GM13977 (cell line): ENCODE results near the gene PLEK2.

Experiments used
- DNase-seq: peaks from one replicate; pipeline ENCODE4 v3.0.0; 2012; ENCODE audit warnings: low spot score
- in situ Hi-C: fragments of 300-500 bp; cut with MboI; formaldehyde crosslinking; loops from one replicate; pipeline ENCODE4 v1.12.0; 2022; ENCODE audit warnings: low sequenced_read_pairs, low pct_unique_long_range_greater_than_20kb, mixed read lengths, inconsistent platforms; ENCODE audit not compliant: unreplicated experiment
- TF ChIP-seq, protein P1 (sequence below): IDR thresholded peaks from 2 replicates; pipeline ENCODE4 v1.5.1; 2012; ENCODE audit warnings: mild to moderate bottlenecking, control low read depth; ENCODE audit not compliant: insufficient read depth; ENCODE audit errors: extremely low read depth, missing control alignments

The PLEK2 gene

GRCh38 chr14:67392123-67392522, 19.8 kb downstream of the PLEK2 start:
- DNase-seq, result no peak
- TF ChIP-seq, protein P1, sequence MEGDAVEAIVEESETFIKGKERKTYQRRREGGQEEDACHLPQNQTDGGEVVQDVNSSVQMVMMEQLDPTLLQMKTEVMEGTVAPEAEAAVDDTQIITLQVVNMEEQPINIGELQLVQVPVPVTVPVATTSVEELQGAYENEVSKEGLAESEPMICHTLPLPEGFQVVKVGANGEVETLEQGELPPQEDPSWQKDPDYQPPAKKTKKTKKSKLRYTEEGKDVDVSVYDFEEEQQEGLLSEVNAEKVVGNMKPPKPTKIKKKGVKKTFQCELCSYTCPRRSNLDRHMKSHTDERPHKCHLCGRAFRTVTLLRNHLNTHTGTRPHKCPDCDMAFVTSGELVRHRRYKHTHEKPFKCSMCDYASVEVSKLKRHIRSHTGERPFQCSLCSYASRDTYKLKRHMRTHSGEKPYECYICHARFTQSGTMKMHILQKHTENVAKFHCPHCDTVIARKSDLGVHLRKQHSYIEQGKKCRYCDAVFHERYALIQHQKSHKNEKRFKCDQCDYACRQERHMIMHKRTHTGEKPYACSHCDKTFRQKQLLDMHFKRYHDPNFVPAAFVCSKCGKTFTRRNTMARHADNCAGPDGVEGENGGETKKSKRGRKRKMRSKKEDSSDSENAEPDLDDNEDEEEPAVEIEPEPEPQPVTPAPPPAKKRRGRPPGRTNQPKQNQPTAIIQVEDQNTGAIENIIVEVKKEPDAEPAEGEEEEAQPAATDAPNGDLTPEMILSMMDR, result no peak
- in situ Hi-C loops, result no loop called here

DNA sequence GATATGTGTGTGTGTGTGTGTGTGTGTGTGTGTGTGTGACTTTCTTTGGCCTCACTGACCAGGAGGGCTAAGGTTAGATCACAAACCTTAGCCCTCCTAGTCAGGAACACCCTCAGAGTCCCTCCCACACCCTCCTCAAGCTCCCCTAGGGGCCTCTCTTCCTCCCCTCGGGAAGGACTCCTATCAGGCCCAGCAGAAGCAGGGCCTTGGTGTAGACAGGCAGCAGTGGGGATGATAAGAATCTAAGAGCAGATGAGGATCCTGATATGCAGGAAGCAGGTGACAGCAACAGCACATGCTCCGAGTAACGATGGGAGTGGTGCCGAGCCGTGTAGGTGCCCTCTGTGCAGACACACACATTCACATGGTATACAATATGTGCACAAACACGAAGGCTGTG, 20.7 kb downstream of the PLEK2 start:
- DNase-seq, result no peak
- in situ Hi-C loops, result no loop called here
- TF ChIP-seq, protein P1, result no peak

DNA sequence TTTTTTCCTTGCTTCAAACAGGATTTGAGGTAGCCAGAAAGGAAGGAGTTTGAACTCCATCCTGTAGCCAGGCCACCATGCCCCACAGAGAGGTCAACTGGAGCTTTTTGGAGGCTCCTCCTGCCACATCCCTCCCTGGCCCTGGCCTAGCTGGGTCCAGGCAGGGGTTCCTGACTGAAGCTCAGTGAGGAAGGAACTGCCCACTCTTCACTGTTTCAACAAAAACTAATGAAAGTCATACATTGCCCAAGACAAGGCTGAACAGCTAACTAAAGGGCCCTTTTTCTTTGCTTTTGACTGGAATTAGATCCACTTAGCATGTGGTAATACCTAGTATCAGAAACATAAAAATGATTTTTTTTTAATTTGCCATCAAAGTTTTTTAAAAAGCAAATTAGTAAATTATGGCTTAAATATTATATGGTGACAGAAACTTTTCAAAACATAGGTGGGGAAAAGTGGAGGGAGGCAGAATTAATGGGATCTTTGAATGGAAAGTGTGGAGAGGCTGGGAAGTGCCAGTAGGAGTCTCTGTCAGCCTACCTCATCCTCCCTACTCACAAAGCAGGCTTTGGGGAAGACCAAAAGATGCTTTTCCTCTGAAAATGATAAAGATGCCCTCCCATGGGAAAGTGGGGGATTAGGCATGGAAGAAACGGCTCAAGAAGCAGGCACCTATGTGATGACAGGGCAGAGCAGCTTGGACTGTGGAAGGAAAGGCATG, 22.0 kb downstream of the PLEK2 start:
- TF ChIP-seq, protein P1, result no peak
- in situ Hi-C loops, result no loop called here
- DNase-seq, result no peak

DNA sequence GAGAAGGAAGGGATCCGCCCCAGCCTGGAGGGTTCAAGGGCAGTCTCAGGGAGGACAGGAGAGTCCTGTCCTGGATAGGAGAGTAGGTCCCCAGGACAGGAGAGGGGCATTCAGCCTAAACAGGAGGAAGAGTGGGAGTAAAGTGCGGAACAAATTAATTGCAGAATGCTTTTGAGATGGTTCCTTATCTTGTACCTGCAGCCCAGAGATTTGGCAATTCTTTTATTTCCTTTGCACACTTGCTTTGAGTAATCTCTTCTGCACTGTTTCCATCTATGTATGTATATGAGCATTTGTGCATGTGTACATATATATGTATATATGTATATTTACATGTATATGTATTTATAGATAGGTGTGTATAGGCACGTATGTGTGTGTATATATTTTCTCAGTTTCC, 22.7 kb downstream of the PLEK2 start:
- TF ChIP-seq, protein P1, result no peak
- in situ Hi-C loops, result no loop called here
- no peak for DNase-seq

DNA sequence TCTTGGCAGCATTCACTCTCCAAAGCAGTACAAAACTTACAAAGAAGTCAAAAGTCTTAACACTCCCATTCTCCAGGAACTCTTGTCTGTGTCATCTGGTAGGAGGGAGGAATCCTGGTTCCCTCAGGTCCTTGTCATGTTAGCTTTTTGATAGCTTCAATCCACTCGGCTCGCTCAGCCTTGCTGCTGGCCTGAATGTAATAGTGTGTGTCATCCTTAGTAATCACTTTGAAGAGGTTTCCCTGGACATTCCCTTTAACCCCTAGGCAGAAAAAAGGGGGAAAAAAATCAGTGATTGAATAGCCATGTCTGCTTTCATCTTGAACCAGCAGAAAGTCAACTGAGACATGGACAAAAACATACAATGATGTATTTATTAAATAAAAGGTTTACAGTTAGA, 24.8 kb downstream of the PLEK2 start:
- DNase-seq, result no peak
- TF ChIP-seq, protein P1, result no peak
- in situ Hi-C loops, result no loop called here

GRCh38 chr14:67385618-67386017, 26.3 kb downstream of the PLEK2 start:
- DNase-seq, result no peak
- TF ChIP-seq, protein P1, result no peak
- in situ Hi-C loops, result no loop called here

- in situ Hi-C loops, result no loop called here
- TF ChIP-seq, protein P1, result no peak
- no peak for DNase-seq
Observed at GRCh38 chr14:67385120-67385519, 26.8 kb downstream of the PLEK2 start.
